ENCODE results near the gene SSH3.

DNA sequence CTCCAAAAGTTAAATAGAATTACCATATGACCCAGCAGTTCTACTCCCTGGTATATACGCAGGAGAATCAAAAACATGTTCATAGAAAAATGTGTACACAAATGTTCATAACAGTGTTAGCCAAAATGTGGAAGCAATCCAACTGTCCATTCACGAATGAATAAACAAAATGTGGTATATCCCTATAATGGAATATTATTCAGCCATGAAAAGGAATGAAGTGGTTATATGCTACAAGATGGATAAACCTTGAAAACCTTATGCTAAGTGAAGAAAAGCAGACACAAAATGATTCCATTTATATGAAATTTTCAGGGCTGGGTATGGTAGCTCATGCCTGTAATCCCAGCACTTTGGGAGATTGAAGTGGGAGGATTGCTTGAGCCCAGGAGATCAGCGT is 33.9 kb downstream of the SSH3 start:
- TF ChIP-seq RAD21 (IDR thresholded peaks at IDR 0.05 in 1 of 2, conservative IDR thresholded peaks at IDR 0.05 in 1 of 2; ENCODE audit: low read depth in 2 of 2, low read length in 2 of 2) = no peak
- TF ChIP-seq KDM1A (IDR thresholded peaks at IDR 0.05; ENCODE audit: borderline replicate concordance, low read length) = no peak
- no peak for TF ChIP-seq FOSL1 (IDR thresholded peaks at IDR 0.05; ENCODE audit: insufficient read depth, low read depth, low read length)
- TF ChIP-seq, protein P1, sequence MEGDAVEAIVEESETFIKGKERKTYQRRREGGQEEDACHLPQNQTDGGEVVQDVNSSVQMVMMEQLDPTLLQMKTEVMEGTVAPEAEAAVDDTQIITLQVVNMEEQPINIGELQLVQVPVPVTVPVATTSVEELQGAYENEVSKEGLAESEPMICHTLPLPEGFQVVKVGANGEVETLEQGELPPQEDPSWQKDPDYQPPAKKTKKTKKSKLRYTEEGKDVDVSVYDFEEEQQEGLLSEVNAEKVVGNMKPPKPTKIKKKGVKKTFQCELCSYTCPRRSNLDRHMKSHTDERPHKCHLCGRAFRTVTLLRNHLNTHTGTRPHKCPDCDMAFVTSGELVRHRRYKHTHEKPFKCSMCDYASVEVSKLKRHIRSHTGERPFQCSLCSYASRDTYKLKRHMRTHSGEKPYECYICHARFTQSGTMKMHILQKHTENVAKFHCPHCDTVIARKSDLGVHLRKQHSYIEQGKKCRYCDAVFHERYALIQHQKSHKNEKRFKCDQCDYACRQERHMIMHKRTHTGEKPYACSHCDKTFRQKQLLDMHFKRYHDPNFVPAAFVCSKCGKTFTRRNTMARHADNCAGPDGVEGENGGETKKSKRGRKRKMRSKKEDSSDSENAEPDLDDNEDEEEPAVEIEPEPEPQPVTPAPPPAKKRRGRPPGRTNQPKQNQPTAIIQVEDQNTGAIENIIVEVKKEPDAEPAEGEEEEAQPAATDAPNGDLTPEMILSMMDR (IDR thresholded peaks at IDR 0.05; ENCODE audit: control extremely low read depth in 1 of 3, insufficient read depth in 1 of 3, low read depth in 1 of 3, low read length in 3 of 3) = no peak
- no peak for TF ChIP-seq POLR2A (IDR thresholded peaks at IDR 0.05; ENCODE audit: control extremely low read depth in 1 of 2, low read depth in 2 of 2, low read length in 2 of 2)
- no peak for TF ChIP-seq TCF12 (IDR thresholded peaks at IDR 0.05; ENCODE audit: low read depth, low read length)
